Fibroblast of mammary gland (primary cell): Measurements from ENCODE around the gene AURKA.

Experiments
- DNase-seq: peaks from one replicate; pipeline ENCODE4 v3.0.0-alpha.2; 2010; ENCODE audit warnings: low read depth
- H3K4me3 ChIP-seq: 2 replicates; pipeline ENCODE4 v1.5.1; 2011; ENCODE audit warnings: low read depth, mild to moderate bottlenecking, low read length, moderate library complexity; ENCODE audit not compliant: control insufficient read depth
- TF ChIP-seq, protein P1 (sequence below): conservative IDR thresholded peaks from 2 replicates; pipeline ENCODE4 v1.5.1; 2011; ENCODE audit warnings: low read depth, low read length, inconsistent platforms; ENCODE audit not compliant: control insufficient read depth, insufficient read depth

Gene AURKA

DNA sequence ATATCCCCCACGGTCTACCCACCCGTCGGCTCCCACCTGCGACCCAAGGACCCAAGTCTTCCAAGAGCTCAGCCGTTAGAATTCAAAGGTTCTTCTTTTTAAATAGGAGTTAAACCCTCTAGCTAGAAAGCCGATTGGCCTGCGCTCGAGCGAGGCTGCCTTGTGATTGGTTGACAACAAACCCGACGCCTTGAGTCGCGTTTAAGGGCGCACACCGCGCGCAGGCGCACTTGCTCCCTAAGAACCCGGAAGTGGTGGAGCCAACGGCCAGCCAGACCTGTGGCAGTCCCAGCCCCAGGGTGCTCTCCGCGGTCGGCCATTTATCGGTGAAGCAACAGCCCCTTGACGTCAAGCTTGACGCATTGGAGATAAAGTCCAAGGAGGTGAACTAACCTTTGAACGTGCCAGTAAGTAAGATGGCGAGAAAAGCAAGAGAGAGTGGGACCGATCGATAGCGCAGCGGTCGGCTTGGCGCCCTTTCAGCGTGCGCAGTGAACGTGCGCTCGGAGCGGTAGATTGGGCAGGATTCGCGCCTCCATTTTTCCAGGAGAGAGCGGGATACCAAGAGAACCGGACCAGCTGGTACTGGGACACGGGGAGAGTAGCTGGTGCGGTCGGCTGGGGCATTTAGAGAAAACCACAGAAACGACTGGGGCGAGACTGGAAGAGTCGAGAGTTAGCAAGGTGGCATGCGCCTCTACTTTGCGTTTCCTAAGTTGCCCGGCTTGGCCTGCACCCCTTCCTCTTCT is at the start of gene AURKA, which contains the start of gene CSTF1:
Gene AURKA, minus strand, starts transcription at position 84 of the 749 bp plus-strand sequence. CDS start 4,018 bp downstream, outside the sequence.
Gene CSTF1, plus strand, starts transcription at position 514 of the 749 bp plus-strand sequence. CDS start 2,908 bp downstream, outside the sequence.
- TF ChIP-seq, protein P1, sequence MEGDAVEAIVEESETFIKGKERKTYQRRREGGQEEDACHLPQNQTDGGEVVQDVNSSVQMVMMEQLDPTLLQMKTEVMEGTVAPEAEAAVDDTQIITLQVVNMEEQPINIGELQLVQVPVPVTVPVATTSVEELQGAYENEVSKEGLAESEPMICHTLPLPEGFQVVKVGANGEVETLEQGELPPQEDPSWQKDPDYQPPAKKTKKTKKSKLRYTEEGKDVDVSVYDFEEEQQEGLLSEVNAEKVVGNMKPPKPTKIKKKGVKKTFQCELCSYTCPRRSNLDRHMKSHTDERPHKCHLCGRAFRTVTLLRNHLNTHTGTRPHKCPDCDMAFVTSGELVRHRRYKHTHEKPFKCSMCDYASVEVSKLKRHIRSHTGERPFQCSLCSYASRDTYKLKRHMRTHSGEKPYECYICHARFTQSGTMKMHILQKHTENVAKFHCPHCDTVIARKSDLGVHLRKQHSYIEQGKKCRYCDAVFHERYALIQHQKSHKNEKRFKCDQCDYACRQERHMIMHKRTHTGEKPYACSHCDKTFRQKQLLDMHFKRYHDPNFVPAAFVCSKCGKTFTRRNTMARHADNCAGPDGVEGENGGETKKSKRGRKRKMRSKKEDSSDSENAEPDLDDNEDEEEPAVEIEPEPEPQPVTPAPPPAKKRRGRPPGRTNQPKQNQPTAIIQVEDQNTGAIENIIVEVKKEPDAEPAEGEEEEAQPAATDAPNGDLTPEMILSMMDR, result no peak
- DNase-seq, result peak; percentile 100
- H3K4me3 ChIP-seq, result peak within 1 kb of the TSS; percentile 67

DNA sequence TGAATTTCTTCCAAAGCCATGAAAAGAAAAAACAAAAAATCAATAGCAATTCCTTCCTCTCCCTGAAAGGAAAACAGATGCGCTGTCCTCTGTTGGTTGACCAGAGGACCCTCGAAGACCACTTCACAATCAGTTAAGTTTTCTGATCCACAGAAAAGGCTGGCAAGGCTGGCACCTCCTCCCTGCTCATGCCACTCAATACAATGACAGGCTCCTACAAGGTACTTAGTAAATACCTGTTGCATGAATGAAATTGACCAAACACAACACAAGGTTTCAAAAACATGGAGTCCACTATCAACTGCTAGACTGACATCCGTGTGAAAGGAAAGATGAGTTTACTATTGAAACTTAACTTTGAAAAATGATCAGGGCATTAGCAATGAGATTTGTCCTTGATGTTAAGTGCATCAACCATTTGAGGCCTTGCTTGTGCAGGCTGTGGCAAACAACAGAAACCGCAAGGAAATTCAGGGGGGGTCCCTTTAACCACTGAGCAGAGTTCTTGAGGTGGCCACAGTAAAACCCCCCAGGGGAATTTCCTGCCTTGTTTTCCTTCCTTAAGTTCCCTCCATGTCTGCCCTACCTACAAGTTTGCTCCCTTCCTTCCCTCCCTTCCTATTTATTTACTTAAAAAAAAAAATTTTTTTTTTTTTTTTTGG is 48.5 kb upstream of the AURKA start:
- no peak for DNase-seq
- TF ChIP-seq, protein P1, result no peak
- H3K4me3 ChIP-seq, result no peak overlapping the region

DNA sequence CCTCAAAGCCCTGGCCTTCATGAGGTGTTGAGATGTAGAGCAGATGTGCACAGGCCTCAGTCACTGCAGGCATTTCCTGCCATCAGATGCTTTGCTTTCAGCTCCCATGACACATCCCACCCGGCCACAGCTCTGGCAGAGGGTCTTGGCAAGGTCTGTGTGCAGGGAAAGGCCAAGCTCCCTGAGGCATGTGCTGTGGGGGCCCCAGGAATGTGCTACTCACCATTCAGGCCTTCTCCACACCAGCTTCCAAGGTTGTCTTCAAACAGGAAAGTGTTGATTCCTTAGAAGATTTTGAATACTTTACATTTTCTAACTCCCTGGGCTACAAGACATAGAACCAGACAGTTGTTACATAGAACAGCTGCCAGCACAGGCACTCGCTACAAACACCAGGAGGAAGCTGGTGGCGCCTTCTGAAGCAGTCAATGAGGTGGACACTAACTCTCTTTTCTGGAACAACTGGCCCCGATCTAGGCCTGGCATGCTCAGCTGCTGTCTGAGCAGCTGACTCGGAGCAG is 47.8 kb upstream of the AURKA start:
- DNase-seq, result peak; percentile 94
- TF ChIP-seq, protein P1, result no peak
- H3K4me3 ChIP-seq, result no peak overlapping the region

DNA sequence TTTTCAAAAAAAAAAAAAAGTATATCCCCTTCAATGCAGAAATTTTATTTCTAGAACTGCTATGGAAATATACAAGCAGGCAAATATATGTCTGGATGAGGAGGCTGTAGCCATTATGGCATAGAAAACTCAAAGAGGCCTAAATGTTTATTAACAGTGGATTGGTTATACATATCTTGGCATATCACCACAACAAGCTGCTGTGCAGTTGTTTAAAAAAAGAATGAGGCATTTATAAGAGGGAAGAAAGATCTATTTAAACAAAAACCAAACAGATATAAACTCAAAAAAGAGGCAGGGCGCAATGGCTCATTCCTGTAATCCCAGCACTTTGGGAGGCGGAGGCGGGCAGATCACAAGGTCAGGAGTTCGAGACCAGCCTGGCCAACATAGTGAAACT is 46.3 kb upstream of the AURKA start:
- TF ChIP-seq, protein P1, result no peak
- no peak overlapping the region for H3K4me3 ChIP-seq
- no peak for DNase-seq

DNA sequence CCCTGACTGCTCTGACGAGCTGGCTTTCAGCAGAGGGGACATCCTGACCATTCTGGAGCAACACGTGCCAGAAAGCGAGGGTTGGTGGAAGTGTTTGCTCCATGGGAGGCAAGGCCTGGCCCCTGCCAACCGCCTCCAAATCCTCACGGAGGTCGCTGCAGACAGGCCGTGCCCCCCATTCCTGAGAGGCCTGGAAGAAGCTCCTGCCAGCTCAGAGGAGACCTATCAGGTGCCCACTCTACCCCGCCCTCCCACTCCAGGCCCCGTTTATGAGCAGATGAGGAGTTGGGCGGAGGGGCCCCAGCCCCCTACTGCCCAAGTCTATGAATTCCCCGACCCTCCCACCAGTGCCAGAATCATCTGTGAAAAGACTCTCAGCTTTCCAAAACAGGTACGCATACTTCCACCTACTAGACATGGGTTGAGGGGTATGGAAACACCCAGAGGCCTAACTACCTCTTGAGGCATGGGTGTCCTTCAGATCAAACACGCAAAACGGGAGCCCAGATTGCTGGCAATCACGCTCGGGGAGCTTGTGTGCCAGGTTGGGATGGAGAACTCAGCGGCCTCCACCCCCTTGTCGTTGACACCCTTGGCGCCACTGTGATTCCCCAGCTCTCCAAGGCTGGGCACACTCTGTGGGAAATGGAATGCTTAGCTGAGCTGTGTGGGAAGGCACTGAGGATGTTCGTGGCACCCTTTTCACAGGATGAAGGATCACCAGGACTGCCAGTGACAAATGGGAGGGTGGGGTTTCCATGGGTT is 45.4 kb upstream of the AURKA start:
- H3K4me3 ChIP-seq, result no peak overlapping the region
- DNase-seq, result no peak
- TF ChIP-seq, protein P1, result no peak

DNA sequence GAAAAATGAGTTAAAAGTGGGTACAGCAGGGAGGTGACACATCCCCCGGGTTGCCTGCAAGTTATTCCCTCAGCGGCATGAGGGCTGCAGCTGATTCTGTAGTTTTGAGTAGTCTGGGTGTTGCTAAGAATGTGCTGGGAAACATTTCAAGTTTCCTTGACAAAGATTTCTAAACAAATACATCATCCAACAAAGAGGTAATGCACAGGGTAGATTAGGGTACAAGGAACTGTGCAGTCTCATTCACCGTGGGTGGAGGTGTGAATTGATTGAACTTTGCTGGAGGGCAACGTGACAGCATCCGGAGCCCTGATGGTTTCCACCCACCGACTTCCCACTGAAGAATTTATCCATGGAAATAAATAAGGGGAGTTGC is 41.9 kb upstream of the AURKA start:
- no peak overlapping the region for H3K4me3 ChIP-seq
- DNase-seq, result peak; percentile 79
- TF ChIP-seq, protein P1, result no peak
